OCI-LY3 (cell line): ENCODE measurements around the gene DSE.

Source experiments
- H2AFZ ChIP-seq: fragments of 200-600, 300-600 bp; shearing (Covaris generic); 2 replicates; pipeline ENCODE4 v1.6.0; 2014; ENCODE audit warnings: antibody characterized with exemption, low read depth, low read length
- H3K27ac ChIP-seq: fragments of 200-600, 300-600 bp; sonication (generic); 2 replicates; pipeline ENCODE4 v1.5.1; 2014; ENCODE audit warnings: mild to moderate bottlenecking, low read length, moderate library complexity, mixed read lengths
- H3K27me3 ChIP-seq: fragments of 200-600, 300-600 bp; sonication (generic); 2 replicates; pipeline ENCODE4 v1.6.1; 2014; ENCODE audit warnings: low read depth, low read length, mixed read lengths
- H3K36me3 ChIP-seq: fragments of 200-600, 300-600 bp; sonication (generic); replicated peaks from 2 replicates; pipeline ENCODE3; 2014; ENCODE audit warnings: low read depth, low read length, mixed read lengths
- H3K4me1 ChIP-seq: fragments of 300-600, 200-600 bp; sonication (generic); 2 replicates; pipeline ENCODE4 v1.6.1; 2014; ENCODE audit warnings: low read length, mixed read lengths
- H3K4me2 ChIP-seq: fragments of 200-600, 300-600 bp; sonication (generic); 2 replicates; pipeline ENCODE4 v1.6.1; 2014; ENCODE audit warnings: low read length, mixed read lengths
- H3K4me3 ChIP-seq: fragments of 300-600, 200-600 bp; sonication (generic); 2 replicates; pipeline ENCODE4 v1.5.1; 2014; ENCODE audit warnings: antibody characterized with exemption, mild to moderate bottlenecking, low read length, moderate library complexity
- H3K79me2 ChIP-seq: fragments of 300-600, 200-600 bp; shearing (Covaris generic); 2 replicates; pipeline ENCODE4 v1.6.1; 2014; ENCODE audit warnings: mild to moderate bottlenecking, low read length, mixed read lengths
- H3K9ac ChIP-seq: fragments of 300-600, 200-600 bp; shearing (Covaris generic); 2 replicates; pipeline ENCODE4 v1.6.0; 2014; ENCODE audit warnings: mild to moderate bottlenecking, low read length, moderate library complexity
- H3K9me3 ChIP-seq: fragments of 200-600, 300-600 bp; shearing (Covaris generic); 2 replicates; pipeline ENCODE4 v1.6.1; 2014; ENCODE audit warnings: low read length, mixed read lengths; ENCODE audit not compliant: insufficient read depth
- H4K20me1 ChIP-seq: fragments of 200-600, 300-600 bp; sonication (generic); 2 replicates; pipeline ENCODE4 v1.6.1; 2016; ENCODE audit warnings: low read length, mixed read lengths; ENCODE audit not compliant: insufficient read depth
- EZH2phosphoT487 ChIP-seq: fragments of 200-600 bp; shearing (Covaris generic); IDR thresholded peaks from 2 replicates; pipeline ENCODE4 v1.6.1; 2018; ENCODE audit warnings: antibody characterized with exemption, mixed run types, low read depth
- TF ChIP-seq, protein P1 (sequence below): fragments of 200-600, 300-600 bp; sonication (generic); IDR thresholded peaks from 2 replicates; pipeline ENCODE4 v1.5.1; 2014; ENCODE audit warnings: antibody characterized with exemption, low read length, low read depth

Gene DSE

DNA sequence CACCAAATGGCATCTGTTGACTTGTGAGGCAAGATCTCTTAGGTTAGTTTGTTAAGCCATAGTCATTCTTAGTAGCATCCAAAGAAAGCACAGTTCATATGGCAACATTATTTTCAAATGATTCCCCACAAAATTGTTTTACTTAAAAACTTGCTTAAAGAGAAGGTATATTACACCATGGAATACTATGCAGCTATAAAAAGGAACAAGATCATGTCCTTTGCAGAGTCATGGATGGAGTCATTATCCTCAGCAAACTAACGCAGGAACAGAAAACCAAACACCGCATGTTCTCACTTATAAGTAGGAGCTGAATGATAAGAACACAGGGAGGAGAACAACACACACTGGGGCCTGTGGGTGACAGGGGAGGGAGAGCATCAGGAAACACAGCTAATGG lies 10.9 kb upstream of the DSE start:
- no peak overlapping the region for H3K27ac ChIP-seq
- H3K4me3 ChIP-seq, result no peak overlapping the region
- TF ChIP-seq, protein P1, sequence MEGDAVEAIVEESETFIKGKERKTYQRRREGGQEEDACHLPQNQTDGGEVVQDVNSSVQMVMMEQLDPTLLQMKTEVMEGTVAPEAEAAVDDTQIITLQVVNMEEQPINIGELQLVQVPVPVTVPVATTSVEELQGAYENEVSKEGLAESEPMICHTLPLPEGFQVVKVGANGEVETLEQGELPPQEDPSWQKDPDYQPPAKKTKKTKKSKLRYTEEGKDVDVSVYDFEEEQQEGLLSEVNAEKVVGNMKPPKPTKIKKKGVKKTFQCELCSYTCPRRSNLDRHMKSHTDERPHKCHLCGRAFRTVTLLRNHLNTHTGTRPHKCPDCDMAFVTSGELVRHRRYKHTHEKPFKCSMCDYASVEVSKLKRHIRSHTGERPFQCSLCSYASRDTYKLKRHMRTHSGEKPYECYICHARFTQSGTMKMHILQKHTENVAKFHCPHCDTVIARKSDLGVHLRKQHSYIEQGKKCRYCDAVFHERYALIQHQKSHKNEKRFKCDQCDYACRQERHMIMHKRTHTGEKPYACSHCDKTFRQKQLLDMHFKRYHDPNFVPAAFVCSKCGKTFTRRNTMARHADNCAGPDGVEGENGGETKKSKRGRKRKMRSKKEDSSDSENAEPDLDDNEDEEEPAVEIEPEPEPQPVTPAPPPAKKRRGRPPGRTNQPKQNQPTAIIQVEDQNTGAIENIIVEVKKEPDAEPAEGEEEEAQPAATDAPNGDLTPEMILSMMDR, result no peak
- TF ChIP-seq EZH2phosphoT487, result no peak
- no peaks in the 10 kb centered on the region for H3K36me3 ChIP-seq
- H3K9ac ChIP-seq, result no peak overlapping the region
- no peaks in the 10 kb centered on the region for H3K27me3 ChIP-seq
- H3K79me2 ChIP-seq, result no peaks in the 10 kb centered on the region
- no peaks in the 10 kb centered on the region for H4K20me1 ChIP-seq
- H3K4me1 ChIP-seq, result peaks cover 24% of the 10 kb centered on the region
- H2AFZ ChIP-seq, result no peak overlapping the region
- no peaks in the 10 kb centered on the region for H3K9me3 ChIP-seq
- H3K4me2 ChIP-seq, result no peak overlapping the region

DNA sequence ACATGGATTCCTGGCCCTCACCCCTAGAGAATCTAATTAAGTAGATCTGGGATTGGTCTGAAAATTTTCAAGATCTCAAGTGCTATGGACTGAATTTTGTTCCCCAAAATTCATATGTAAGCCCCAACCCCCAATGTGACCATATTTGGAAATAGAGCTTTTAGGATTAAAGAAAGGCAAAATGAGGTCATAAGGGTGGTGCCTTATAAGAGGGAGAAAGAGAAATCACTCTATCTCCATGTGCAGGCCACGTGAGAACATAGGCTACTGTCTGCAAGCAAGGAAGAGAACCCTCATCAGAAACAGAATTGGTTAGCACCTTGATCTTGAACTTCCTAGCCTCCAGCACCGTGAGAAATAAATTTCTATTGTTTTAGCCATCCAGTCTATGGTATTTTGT lies 8.5 kb upstream of the DSE start:
- TF ChIP-seq, protein P1, result no peak
- TF ChIP-seq EZH2phosphoT487, result no peak
- no peak overlapping the region for H3K9ac ChIP-seq
- H3K4me1 ChIP-seq, result peaks cover 34% of the 10 kb centered on the region
- H3K9me3 ChIP-seq, result no peaks in the 10 kb centered on the region
- no peaks in the 10 kb centered on the region for H3K79me2 ChIP-seq
- no peak overlapping the region for H2AFZ ChIP-seq
- no peak overlapping the region for H3K4me2 ChIP-seq
- H3K27me3 ChIP-seq, result no peaks in the 10 kb centered on the region
- H3K4me3 ChIP-seq, result no peak overlapping the region
- peaks cover 5% of the 10 kb centered on the region for H3K36me3 ChIP-seq
- H3K27ac ChIP-seq, result no peak overlapping the region
- H4K20me1 ChIP-seq, result no peaks in the 10 kb centered on the region

DNA sequence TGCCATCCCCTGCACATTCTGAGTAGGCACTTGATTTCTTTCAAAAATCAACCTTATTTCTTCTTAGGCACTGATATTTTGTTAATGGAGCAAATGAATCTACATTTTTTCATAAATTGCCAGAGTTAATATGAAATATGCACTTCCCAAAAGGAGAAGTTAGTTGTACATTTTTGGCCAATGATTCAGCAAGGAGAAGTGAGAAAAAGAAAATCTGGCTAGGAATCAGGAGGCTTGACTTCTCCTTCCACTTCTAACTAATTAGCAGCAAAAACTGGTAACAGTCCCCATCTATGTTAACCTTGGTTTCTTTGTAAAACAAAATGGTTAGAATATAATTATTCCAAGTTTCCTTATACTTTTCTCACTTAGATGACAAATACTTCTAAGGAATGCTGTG lies 7.0 kb upstream of the DSE start:
- Histone ChIP-seq H3K27ac (peak overlapping the region; percentile 55), H3K9me3 (no peaks in the 10 kb centered on the region), H3K9ac (0 out of 2 replicates have a peak overlapping the region, but pooled peaks have one; percentile 15), H3K27me3 (no peaks in the 10 kb centered on the region), H3K4me2 (peak overlapping the region; percentile 74), H3K4me3 (peak overlapping the region; percentile 45), H3K79me2 (no peaks in the 10 kb centered on the region), H3K36me3 (peaks cover 5% of the 10 kb centered on the region), H2AFZ (no peak overlapping the region), H3K4me1 (peaks cover 49% of the 10 kb centered on the region), H4K20me1 (no peaks in the 10 kb centered on the region)
- no peak for TF ChIP-seq EZH2phosphoT487
- TF ChIP-seq, protein P1, result no peak

DNA sequence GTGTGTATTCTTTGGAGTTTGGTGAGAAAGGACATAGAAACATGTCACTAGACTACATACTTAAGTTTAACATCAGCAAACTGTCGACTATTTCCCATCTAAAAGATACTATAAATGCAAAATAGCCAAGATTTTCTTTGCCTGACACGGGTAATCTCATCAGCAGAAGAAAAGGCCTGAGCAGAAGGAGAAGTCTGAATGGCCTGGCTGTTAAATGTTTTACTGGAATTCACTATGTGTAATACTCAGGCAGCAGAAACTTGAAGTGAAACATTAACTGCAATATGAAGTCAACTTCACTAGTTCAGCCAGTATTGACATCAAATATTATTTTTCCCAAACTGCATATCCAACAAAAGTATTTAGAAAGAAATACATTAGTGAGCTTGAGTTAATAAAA lies 6.4 kb upstream of the DSE start:
- no peak for TF ChIP-seq EZH2phosphoT487
- TF ChIP-seq, protein P1, result no peak
- peaks cover 5% of the 10 kb centered on the region for H3K36me3 ChIP-seq
- no peaks in the 10 kb centered on the region for H3K9me3 ChIP-seq
- H4K20me1 ChIP-seq, result no peaks in the 10 kb centered on the region
- no peak overlapping the region for H2AFZ ChIP-seq
- H3K4me3 ChIP-seq, result peak overlapping the region; percentile 45
- H3K4me1 ChIP-seq, result peaks cover 55% of the 10 kb centered on the region
- no peaks in the 10 kb centered on the region for H3K27me3 ChIP-seq
- H3K79me2 ChIP-seq, result no peaks in the 10 kb centered on the region
- peak overlapping the region; percentile 55 for H3K27ac ChIP-seq
- no peak overlapping the region for H3K9ac ChIP-seq
- peak overlapping the region; percentile 74 for H3K4me2 ChIP-seq
